GM19395 (cell line): ENCODE data around the gene SRSF3.
"Not testable (repeated sequence)": the region's sequence is repeated elsewhere in the genome, so short reads cannot be mapped to it uniquely, and the experiment has no call there.

Source experiments
- ATAC-seq: cut with Tn5 transposase; IDR thresholded peaks from one replicate; pipeline ENCODE4 v1.9.1; 2021; ENCODE audit warnings: mild to moderate bottlenecking, moderate library complexity; ENCODE audit not compliant: unreplicated experiment

Gene SRSF3

DNA sequence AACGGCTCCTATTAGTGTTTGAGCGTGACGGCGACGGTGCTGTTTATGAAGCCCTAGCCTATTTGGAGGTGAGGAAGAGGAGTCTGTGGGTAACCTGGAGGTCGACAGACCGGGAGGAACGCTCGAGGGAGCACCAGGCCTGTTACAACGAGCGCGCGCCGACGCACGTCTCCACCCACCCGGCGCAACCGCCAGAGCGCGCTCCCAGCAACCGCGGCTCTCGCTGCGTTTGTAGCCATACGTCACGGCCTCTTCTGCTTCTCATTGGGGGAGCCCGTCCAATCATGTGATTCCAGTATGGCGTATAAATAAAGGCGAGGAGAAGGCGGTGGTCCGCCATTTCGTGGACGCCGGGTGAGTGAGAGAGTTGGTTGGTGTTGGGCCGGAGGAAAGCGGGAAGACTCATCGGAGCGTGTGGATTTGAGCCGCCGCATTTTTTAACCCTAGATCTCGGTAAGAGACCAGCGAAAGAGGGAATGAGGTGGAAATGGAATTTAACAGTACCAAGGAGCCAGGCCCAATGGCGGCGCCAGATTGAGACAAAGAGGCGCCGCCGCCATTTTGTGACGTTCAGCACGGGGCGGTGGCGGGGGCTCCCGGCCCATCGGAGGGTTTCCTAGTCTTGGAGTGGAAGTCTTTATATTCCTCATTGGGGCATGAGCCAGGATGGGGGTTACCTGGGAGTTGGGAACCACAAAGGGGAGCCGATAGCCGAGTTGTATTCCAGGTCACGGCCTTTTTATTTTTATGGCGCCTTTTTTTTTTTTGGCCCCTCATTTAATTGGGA, at the start of gene SRSF3:
SRSF3 (plus strand) TSS at position 334 of the 787 bp plus-strand sequence. CDS start 2,401 bp downstream, outside the sequence.
- ATAC-seq, result peak; percentile 77

DNA sequence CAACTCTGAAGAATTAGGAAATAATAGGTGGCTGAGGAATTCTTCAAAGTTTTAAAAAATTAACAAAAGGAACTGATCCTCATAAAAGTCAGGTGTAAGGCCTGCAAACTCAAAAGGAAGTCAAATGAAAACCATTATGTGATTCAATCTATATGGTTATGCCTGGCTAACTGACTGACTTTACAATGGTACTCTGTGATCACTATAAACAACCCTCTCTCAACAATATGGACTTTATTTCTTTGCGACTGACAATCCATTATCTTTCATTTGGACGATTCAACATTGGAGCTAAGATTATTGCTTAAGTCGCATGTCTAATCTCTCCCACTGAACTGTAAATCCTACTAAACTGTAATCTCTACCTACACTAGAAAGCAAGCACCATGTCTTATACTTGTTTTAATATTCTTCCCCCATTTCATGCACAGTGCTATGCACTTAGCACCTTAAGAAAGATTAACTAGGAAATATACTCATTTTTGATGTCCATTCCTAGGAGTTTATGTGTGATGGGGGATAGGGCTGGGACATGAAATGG, 48.3 kb upstream of the SRSF3 start:
- no peak for ATAC-seq

GRCh38 chr6:36546308-36546919, 47.7 kb upstream of the SRSF3 start:
- peak; percentile 9 for ATAC-seq

- ATAC-seq, result peak; percentile 61
These were observed 47.1 kb upstream of the SRSF3 start, which contains the start of gene STK38 for GRCh38 chr6:36546920-36547645. TSS of gene STK38 (minus strand) at chr6:36547479. CDS start at chr6:36540202, 7,277 bp downstream.

DNA sequence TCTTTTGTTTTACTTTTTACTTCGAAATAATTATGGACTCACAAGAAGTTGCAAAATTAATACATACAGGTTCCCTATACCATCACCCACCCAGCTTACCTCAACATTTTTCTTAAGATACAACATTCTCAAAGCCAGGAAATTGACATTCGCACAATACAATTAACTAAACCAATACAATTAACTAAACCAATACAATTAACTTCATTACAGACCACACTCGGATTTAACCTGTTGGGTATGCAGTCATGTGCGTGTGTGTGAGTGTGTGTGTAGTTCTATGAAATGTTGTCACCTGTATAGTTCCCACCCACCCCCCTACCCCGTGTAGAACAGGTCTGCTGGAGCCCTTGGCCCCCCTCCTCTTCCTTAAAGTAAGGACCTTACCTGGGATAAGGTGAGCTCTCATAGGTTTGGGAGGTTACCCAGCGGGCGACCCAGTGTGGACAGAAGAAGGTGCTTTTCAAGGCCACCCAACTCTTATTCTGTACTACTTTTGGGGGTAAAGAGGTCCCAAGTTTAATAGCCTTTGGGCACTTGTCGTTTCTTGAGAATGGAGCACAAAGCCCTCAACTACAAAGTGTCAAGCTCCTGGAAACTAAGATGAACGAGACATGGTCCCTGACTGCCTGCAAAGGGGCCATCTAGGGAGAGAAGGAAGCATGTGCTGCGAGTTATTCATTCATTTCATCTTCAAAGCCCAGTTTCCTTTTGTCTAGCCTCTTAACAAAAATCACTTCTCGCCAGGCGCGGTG, 46.3 kb upstream of the SRSF3 start:
- ATAC-seq, result no peak

DNA sequence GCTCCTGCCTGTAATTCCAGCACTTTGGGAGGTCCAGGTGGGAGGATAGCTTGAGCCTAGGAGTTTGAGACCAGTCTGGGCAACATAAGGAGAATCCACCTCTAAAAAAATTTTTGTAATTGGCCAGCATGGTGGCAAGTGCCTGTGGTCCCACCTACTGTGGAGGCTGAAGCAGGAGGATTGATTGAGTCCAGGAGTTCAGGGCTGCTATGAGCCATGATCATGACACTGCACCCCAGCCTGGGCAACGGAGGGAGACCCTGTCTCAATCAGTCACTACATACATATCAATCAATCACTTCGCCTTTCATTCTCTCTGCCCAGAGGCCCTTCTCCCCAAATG, 45.8 kb upstream of the SRSF3 start:
- ATAC-seq, result no peak

DNA sequence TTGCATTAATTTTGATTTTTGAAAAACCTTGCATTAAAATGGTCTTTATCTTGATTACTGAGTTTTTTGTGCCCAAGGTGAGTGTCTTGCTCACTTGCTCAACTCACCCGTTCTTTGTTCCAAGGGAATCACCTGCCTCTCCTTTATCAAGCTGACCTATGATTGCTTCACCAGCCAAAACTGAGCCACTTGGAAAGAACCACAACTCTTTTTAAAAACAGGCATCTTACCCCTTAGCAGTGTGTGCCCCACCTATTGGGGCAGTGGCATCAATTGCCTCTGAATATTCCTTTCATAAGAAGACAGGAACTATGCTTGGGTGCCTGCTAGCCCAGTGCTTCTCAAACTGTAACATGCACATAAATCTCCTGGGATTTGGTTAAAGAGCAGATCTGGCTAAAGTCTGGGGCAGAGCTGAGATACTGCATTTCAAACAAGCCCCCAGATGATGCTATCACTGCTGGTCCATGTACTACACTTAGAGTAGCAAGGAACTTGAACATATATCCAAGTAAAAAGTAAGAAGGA, 43.6 kb upstream of the SRSF3 start:
- no peak for ATAC-seq

GRCh38 chr6:36555750-36556252, 38.4 kb upstream of the SRSF3 start:
- ATAC-seq, result no peak

GRCh38 chr6:36556281-36556680, 37.9 kb upstream of the SRSF3 start:
- ATAC-seq, result no peak

DNA sequence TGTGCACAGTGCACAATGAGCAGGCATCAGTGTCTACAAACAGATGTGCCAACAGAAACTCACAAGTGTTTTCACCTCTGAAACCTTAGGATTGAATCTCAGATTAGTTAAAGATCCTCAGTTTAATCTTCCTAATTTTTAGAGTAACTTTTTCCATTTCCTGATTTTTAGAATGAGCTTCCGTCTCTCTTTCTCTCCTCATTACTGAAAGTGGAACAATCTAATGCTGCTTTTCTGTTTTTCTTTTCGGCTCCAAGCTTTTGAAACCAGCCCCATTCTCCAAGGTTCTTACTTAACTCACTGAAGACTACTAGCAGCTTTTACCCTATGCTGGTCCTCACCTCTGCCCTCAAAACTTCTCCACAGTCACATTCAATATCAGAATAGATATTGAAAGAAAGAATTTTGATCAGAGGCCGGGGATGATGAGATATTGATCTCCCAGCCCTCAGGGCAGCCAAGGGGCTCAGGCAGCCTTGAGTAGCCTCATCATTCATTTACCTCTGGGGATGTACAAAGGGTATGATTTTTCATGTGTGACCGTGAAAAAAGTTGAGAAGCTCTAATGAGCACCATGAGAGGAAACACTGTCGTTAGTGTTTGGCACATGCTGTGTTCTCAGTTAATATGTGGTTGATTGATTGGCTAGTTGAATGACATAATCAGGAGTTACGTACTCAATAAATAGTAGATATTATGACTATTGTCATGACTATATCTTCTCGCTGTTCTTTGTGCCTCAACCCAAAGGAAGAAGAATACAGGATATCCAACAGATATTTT, 35.0 kb upstream of the SRSF3 start:
- no peak for ATAC-seq

DNA sequence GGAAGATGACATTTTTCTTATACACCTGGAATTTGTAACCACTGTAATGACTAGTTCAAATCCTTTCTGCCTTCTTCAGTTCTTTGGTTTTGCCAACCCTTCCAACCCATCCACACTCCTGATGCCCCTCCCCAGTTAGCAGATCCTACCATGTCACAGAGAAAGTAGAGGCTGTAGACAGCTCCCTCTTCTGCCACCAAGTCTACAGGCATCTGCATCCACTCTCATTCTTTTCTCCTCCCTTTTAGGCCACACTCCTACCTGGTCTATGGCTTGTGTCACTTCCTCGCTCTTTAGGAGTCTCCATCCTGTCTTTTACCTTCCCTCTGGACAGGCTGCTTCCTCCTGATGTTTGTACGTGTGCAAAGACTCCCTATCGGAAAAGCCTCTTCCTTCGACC, 33.3 kb upstream of the SRSF3 start:
- ATAC-seq, result no peak

DNA sequence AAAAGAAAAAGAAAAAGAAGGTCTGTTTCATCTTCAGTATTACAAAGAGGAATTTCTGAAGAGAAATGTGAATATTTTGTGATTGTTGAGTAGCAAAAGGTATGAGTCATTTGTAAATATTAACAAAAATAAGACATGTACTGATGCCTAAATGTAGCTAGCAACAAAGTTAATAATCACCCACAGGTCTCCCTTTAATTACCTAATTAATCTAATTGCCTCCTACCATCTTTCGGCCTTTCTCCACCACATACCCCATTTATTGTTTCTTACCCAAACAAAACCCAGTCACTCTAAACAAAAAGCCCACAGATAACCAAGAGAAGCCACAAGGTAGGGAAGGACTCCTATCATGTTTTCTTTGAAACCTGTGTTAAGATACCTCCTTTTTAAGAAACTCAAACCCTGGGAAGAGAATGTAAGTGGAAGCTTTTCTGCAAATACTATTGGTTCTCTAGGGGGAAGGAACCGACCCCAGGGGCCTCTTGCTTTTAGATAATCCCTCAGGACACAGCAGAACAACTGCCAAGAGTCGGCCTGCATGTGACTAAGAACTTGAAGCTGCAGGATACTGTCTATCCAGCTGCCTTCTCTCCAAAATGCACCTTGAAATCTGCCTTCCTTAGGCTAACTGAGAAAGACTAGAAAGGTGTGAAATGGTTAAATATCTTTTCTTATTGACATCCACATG, 30.8 kb upstream of the SRSF3 start:
- ATAC-seq, result no peak

GRCh38 chr6:36563928-36564284, 30.3 kb upstream of the SRSF3 start:
- ATAC-seq, result no peak

GRCh38 chr6:36566418-36566905, 27.7 kb upstream of the SRSF3 start:
- no peak for ATAC-seq

- no peak for ATAC-seq
These were observed 23.9 kb upstream of the SRSF3 start for GRCh38 chr6:36570264-36570663.

- no peak for ATAC-seq
These were observed 22.8 kb upstream of the SRSF3 start for GRCh38 chr6:36571122-36572043.

DNA sequence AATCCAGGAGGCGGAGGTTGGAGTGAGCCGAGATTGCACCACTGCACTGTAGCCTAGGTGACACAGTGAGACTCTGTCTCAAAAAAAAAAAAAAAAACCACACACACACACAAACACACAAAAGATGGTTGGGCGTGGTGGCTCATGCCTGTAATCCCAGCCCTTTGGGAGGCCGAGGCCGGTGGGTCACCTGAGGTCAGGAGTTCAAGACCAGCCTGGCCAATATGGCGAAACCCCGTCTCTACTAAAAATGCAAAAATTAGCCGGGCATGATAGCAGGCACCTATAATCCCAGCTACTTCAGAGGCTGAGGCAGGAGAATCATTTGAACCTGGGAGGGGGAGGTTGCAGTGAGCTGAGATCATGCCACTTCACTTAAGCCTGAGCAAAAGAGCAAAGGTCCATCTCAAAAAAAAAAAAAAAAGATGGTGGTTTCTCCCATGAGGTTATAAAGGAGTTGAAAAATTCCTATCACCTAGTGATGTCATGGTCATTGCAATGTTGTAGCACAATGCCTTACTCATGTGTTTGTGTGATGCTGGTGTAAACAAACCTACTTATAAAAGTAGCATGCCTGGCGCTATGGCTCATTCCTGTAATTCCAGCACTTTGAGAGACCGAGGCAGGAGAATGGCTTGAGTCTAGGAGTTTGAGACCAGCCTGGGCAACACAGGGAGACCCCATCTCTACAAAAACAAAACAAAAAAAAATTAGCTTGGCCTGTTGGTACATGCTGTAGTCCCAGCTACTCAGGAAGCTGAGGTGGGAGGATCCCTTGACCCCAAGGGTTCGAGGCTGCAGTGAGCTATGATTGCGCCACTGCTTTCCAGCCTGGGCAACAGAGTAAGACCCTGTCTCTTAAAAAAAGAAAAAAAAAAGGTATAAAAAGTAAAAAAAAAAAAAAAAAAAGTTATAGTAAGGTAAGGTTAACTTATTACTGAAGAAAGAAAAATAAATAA, 21.5 kb upstream of the SRSF3 start:
- ATAC-seq, result not testable (repeated sequence)
